Stimulated activated memory B cell treated with anti-CD40 and anti-IgM and Interleukin-4, amounts not matched to agents 10 μg/mL and 1 μg/mL and 100 μg/mL, for 72 hours (primary cell): Measurements from ENCODE around the gene SEC22C.
A peak's percentile ranks its signal among the peaks of the same experiment; 100 is the strongest.
"Not testable (repeated sequence)": the region's sequence is repeated elsewhere in the genome, so short reads cannot be mapped to it uniquely, and the experiment has no call there.

ENCODE experiments used
- ATAC-seq: fragments of 150-1000 bp; cut with Tn5 transposase; 2 replicates; pipeline ENCODE4 v1.10.0; 2021
- H3K27ac Mint-ChIP-seq: one replicate; pipeline ENCODE4 v1.8.0; 2022; ENCODE audit warnings: mild to moderate bottlenecking, mixed read lengths
- H3K27me3 Mint-ChIP-seq: one replicate; pipeline ENCODE4 v1.8.0; 2022; ENCODE audit warnings: mixed read lengths
- H3K36me3 Mint-ChIP-seq: one replicate; pipeline ENCODE4 v1.8.0; 2022; ENCODE audit warnings: mixed read lengths
- H3K4me1 Mint-ChIP-seq: one replicate; pipeline ENCODE4 v1.8.0; 2022; ENCODE audit warnings: mixed read lengths
- H3K4me3 Mint-ChIP-seq: one replicate; pipeline ENCODE4 v1.8.0; 2022; ENCODE audit warnings: mild to moderate bottlenecking, moderate library complexity, mixed read lengths
- H3K9me3 Mint-ChIP-seq: one replicate; pipeline ENCODE4 v1.8.0; 2022; ENCODE audit warnings: mixed read lengths

Gene SEC22C

DNA sequence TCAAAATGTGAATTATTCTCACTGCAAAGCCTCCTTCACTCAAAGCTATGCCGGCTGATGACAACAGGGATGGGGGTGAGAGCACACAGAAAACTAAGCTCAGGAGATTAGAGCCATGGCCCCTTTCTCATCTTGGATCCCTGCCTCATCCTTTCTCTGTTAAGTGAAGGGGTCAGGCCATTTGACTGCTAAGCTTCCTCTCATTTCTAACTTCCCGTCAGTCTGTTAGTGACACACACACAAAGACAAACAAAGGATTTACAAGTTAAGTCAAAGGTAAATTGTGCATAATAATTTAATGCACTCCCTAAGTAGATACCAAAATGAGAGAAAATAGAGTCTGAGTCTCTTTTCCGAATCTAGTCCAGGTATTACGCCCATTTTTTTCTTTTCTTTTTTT lies 10.0 kb upstream of the SEC22C start:
- ATAC-seq, result no peak
- Mint-ChIP-seq H3K9me3 (no peaks in the 10 kb centered on the region), H3K27ac (peak overlapping the region; percentile 95), H3K36me3 (peaks cover 28% of the 10 kb centered on the region), H3K27me3 (no peaks in the 10 kb centered on the region), H3K4me1 (peaks cover 29% of the 10 kb centered on the region), H3K4me3 (peak overlapping the region; percentile 91)

DNA sequence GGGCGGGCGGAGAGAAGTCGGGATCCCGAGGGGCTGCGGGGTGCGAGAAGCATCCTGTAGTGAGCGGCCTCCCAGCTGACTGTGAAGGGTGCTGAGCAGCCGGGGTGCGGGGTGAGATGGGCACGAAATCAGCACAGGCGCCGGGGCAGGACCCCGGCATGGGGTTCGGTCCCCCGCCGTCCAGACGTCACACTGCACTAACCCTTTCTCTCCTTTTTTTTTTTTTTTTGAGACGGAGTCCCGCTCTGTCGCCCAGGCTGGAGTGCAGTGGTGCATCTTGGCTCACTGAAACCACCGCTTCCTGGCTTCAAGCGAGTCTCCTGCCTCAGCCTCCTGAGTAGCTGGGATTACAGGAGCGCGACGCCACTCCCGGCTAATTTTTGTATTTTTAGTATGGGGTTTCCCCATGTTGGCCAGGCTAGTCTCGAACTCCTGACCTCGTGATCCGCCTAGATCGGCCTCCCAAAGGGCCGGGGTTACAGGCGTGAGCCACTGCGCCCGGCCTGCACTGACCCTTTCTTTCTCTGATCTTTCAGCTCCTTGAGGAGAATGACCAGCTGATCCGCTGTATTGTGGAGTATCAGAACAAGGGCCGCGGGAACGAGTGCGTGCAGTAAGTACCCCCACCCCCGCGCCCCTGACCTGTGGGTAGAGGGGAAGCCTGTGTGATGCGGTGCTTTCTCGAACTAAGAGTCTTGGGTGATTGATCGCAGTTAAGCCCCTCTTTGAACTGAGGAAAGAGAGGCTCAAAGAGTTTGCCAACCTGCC lies 9.4 kb upstream of the SEC22C start:
- Mint-ChIP-seq H3K27me3 (no peaks in the 10 kb centered on the region), H3K27ac (peak overlapping the region; percentile 95), H3K4me3 (peak overlapping the region; percentile 91), H3K9me3 (no peaks in the 10 kb centered on the region), H3K4me1 (peaks cover 29% of the 10 kb centered on the region), H3K36me3 (peaks cover 25% of the 10 kb centered on the region)
- ATAC-seq, result peak; percentile 40

DNA sequence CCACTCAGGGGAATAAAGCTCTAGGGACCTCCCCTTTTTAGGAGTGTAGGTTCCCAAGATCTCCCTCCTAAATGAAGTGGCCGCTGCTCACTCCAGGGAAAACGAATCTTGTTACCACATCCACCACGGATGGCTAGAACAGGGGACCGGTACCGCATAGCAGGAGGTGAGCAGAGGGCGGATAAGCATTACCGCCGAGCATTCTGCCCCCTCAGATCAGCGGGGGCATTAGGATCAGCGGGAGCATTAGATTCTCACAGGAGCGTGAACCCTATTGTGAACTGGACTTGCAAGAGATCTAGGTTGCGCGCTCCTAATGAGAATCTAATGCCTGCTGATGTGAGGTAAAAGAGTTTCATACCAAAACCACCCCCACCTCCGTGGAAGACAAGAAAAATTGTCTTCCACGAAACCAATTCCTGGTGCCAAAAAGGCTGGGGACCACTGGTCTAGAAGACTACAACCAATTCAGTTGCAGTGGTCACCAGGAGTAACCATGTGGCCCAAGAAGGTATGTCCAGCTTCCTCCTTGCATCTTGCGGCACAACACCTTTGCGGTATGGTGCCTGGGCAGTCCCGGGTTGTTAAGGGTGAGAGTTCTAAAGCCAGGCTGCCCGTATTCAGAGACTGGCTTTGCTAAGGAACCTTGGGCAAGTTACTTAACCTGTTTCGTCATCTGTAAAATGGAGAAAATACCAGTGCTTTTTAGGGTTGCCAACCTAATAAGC lies 7.8 kb upstream of the SEC22C start:
- Mint-ChIP-seq H3K27ac (peak overlapping the region; percentile 95), H3K27me3 (no peaks in the 10 kb centered on the region), H3K4me3 (peak overlapping the region; percentile 91), H3K4me1 (peaks cover 24% of the 10 kb centered on the region), H3K9me3 (no peaks in the 10 kb centered on the region), H3K36me3 (peaks cover 18% of the 10 kb centered on the region)
- no peak for ATAC-seq

DNA sequence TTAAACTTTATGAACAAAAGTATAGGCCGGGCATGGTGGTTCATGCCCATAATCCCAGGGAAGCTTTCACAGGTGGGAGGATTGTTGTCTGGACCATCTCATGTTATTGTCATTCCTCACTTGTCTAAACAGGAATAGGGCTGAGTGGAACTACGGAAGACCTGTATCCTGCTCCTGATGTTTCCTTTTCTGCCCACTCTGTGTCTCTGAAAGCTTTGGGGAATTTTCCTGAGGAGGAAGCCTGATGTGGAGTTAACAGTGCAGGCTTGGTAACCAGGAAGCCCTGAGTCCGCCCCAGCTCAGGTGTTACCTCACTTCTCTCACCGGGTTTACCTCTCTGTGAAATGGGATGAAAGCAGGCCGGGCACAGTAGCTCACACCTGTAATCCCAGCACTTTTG lies 6.9 kb upstream of the SEC22C start:
- no peaks in the 10 kb centered on the region for H3K9me3 Mint-ChIP-seq
- peaks cover 12% of the 10 kb centered on the region for H3K36me3 Mint-ChIP-seq
- H3K4me3 Mint-ChIP-seq, result no peak overlapping the region
- no peaks in the 10 kb centered on the region for H3K27me3 Mint-ChIP-seq
- no peak for ATAC-seq
- peaks cover 17% of the 10 kb centered on the region for H3K4me1 Mint-ChIP-seq
- H3K27ac Mint-ChIP-seq, result no peak overlapping the region

DNA sequence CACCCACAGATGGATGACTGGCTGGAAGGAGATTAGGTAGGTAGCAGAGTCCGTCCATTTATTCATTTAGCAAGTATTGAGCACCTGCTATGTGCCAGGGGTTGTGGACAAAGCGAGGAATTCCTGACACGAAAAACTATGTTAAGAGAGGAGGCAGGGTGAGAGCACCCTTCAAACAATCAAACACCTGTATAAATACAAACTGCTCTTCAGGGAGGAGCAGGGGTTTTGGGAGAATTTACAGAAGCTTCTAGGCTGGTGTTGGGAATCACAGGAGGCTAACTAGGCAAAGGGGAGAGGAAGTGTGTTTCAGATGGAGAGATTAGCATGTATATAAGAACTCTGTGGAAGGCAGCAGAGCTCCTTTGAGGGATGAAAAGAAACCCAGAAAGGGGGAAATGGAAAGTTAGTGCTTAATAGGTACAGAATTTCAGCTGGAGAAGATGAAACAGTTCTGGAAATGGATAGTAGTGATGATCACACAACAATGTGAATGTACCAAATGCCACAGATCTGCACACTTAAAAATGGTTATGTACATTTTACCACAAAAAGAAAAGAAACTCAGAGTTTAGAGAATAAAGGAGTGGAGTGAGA lies 805 bp upstream of the SEC22C start:
- Mint-ChIP-seq H3K36me3 (peaks cover 8% of the 10 kb centered on the region), H3K27ac (peak overlapping the region; percentile 89), H3K4me1 (peaks cover 41% of the 10 kb centered on the region), H3K9me3 (peaks cover 3% of the 10 kb centered on the region), H3K27me3 (no peaks in the 10 kb centered on the region), H3K4me3 (peak overlapping the region; percentile 96)
- ATAC-seq, result no peak

DNA sequence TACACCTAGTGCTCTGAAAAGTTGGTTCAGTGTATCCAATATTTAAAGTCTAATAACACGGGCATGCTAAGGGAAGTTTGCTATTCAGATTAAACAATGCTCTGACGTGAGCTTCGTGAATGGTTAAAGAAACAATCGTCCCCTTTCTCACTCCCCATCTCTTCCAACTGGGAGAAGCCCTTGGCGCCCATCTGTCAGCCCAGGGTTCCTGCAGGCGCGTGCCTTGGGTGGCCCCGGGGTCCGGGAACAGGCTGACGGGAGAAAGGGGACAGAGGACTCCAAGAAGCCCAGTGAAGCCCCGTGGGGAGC lies 413 bp downstream of the SEC22C start:
- Mint-ChIP-seq H3K9me3 (peaks cover 3% of the 10 kb centered on the region), H3K36me3 (peaks cover 19% of the 10 kb centered on the region), H3K4me1 (peaks cover 53% of the 10 kb centered on the region), H3K27ac (peak overlapping the region; percentile 89), H3K4me3 (peak overlapping the region; percentile 96), H3K27me3 (no peaks in the 10 kb centered on the region)
- ATAC-seq, result no peak

DNA sequence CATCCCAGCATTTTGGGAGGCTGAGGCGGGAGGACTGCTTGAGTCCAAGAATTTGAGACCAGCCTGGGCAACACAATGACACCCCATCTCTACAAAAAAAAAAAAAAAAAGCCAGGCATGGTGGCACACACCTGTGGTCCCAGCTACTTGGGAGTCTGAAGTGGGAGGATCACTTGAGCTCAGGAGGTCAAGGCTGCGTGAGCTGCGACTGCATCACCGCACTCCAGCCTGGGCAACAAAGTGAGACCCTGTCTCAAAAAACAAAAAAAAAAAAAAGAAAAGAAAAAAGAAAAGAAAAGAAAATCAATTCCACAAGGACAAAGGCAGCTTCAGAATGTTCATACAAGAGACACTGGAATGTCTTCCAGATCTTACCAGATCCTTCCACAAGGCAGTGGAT lies 2.4 kb downstream of the SEC22C start:
- Mint-ChIP-seq H3K36me3 (peaks cover 39% of the 10 kb centered on the region), H3K27ac (peak overlapping the region; percentile 89), H3K4me1 (peaks cover 59% of the 10 kb centered on the region)
- not testable (repeated sequence) for H3K27me3 Mint-ChIP-seq, ATAC-seq, H3K4me3 Mint-ChIP-seq, H3K9me3 Mint-ChIP-seq

DNA sequence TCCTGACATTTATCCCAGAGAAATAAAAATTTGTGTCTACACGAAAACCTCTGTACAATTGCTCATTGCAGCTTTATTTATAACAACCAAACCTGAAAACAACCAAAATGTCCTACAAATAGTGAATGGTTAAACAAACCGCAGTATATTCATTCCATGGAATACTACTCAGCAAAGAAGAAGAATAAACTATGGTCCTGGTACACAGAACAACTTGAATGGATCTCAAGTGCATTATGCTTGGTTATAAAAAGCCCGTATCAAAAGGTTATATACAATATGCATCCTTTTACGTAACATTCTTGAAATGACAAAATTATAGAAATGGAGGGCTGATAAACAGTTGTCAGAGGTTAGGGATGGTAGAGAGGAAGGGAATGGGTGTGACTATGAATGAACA lies 3.7 kb downstream of the SEC22C start:
- no peak for ATAC-seq
- H3K9me3 Mint-ChIP-seq, result peaks cover 7% of the 10 kb centered on the region
- peaks cover 55% of the 10 kb centered on the region for H3K4me1 Mint-ChIP-seq
- no peak overlapping the region for H3K27ac Mint-ChIP-seq
- no peaks in the 10 kb centered on the region for H3K27me3 Mint-ChIP-seq
- no peak overlapping the region for H3K4me3 Mint-ChIP-seq
- H3K36me3 Mint-ChIP-seq, result peaks cover 52% of the 10 kb centered on the region

DNA sequence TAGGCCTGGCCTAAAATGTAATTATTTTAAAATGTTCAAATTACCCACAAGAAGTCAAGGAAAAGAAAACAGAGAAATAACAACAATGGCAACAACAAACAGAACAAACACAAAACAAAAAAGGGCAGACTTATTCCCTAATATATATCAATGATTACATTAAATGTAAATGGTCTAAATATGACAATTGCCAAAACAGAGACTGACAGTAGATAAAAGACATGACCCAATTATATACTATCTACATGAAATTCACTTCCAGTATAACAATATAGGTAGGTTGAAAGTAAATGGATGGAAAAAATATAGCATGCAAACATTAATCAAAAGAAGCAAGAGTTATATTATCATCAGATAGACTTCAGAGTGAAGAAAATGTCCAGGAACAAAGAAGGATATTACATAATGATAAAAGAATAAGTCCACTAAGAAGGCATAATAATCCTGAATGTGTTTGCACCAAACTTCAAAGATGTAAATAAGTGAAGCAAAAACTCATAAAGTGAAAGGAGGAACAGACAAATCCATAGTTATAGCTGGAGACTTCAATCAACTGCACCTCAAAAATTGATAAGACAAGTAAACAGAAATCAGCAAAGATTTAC lies 6.5 kb downstream of the SEC22C start:
- H3K9me3 Mint-ChIP-seq, result peaks cover 7% of the 10 kb centered on the region
- peaks cover 57% of the 10 kb centered on the region for H3K36me3 Mint-ChIP-seq
- H3K27me3 Mint-ChIP-seq, result no peaks in the 10 kb centered on the region
- H3K4me3 Mint-ChIP-seq, result no peak overlapping the region
- ATAC-seq, result no peak
- no peak overlapping the region for H3K27ac Mint-ChIP-seq
- H3K4me1 Mint-ChIP-seq, result peaks cover 32% of the 10 kb centered on the region

DNA sequence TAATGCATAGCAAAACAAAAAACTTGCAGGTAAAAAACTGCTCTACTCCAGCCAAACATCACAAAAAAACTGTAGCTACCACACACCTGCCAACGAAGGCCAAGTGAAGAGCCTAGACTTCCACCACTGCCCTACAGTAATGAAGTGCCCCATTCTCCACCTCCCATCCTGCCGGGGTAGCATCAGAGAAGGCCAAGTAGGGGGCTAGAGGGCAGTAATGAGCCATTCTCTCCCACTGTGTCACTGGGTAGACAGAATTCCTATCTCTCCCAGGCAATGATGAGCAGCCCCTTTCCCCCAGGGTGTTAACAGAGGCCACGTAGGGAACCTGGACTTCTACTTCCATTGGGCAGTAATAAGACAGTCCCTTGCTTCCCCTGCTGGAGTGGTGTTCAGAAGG lies 9.5 kb downstream of the SEC22C start:
- no peak for ATAC-seq
- Mint-ChIP-seq H3K36me3 (peaks cover 70% of the 10 kb centered on the region), H3K4me3 (no peak overlapping the region), H3K9me3 (peaks cover 4% of the 10 kb centered on the region), H3K27ac (no peak overlapping the region), H3K27me3 (no peaks in the 10 kb centered on the region), H3K4me1 (peaks cover 15% of the 10 kb centered on the region)

DNA sequence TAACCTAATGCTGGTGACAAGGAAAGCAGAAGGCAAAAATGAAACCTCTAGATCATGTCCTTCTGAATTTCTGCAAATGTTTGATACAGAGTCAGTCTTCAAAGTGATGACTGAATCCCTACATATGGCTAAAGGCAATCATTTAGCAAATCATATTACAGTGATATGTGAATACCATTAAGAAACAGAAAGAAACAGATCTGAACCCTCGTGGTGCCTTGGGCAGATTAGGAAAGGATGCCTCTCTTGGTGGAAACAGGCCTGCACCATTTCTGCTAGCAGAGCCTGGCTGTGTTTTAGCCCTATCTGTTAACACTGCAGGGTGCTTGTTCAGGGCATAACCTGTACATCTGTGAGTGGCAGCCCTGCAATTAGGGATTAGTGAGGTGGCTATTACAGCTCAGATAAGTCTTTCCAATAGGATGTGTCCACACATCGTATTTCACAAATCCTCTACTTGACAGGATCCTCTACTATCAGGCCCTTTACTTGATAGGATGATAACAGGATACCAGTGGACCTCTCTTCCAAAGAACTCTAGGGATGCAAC lies 12.1 kb downstream of the SEC22C start:
- no peak overlapping the region for H3K27ac Mint-ChIP-seq
- H3K4me3 Mint-ChIP-seq, result no peak overlapping the region
- no peak for ATAC-seq
- no peaks in the 10 kb centered on the region for H3K27me3 Mint-ChIP-seq
- H3K9me3 Mint-ChIP-seq, result peaks cover 4% of the 10 kb centered on the region
- peaks cover 63% of the 10 kb centered on the region for H3K36me3 Mint-ChIP-seq
- H3K4me1 Mint-ChIP-seq, result no peaks in the 10 kb centered on the region

DNA sequence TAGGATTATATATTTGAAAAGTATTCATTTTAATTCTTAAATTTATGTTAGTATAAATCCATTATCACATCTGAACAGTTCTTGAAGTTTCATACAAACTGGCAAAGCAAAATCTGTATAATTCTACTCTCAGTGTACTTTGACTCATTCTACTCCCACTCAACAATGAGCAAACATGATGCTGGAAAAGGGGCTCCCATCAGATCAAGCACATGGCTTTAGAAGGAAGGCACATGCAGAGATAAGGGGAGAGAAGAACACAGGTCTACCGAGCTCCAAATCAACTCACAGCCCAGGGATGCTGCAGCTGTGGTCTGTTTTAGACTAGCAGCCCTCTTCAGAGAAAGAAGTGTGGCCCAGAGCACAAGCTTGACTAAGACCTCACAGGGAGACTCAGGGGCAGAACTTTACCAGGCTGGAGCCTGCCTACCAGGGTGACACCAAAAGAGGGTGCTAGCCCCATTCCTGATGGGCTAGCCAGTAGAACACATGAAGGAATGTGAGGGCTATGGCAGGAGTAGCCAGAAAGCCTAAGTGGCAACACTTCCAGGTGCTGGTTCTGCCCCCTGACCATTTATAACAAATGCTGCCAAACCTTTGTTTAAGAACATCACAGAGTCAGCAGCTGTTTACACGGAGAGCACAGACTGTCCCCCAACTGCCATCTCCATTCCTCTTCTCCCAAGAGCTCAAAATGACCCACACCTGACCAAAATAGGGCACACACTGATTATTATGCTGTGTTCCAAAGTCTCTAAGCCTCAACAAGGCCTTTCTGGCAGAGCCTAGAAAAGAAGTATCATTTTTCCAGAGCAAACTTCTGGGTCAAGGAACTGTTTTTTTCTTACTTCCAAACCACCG lies 19.5 kb downstream of the SEC22C start:
- no peaks in the 10 kb centered on the region for H3K27me3 Mint-ChIP-seq
- H3K4me1 Mint-ChIP-seq, result no peaks in the 10 kb centered on the region
- no peak for ATAC-seq
- H3K9me3 Mint-ChIP-seq, result no peaks in the 10 kb centered on the region
- no peak overlapping the region for H3K27ac Mint-ChIP-seq
- peaks cover 52% of the 10 kb centered on the region for H3K36me3 Mint-ChIP-seq
- H3K4me3 Mint-ChIP-seq, result no peak overlapping the region

DNA sequence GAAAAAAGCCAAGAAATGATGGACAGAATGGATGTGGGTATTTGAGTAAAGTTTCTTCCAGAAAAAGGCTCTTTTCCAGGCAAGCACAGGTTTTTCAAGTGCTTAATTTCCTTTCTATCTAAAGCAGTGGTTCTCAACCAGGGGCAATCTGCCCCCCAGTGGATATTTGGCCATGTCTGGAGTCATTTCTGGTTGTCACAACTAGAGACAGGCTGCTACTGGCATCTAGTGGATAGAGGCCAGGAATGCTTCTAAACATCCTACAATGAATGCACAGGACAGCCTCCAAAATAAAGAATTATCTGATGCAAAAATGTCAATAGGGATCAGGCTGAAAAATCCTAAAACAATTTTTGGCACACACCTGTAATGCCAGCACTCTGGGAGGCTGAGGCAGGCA lies 23.9 kb downstream of the SEC22C start:
- no peak overlapping the region for H3K27ac Mint-ChIP-seq
- no peak overlapping the region for H3K4me3 Mint-ChIP-seq
- H3K9me3 Mint-ChIP-seq, result no peaks in the 10 kb centered on the region
- H3K27me3 Mint-ChIP-seq, result no peaks in the 10 kb centered on the region
- H3K4me1 Mint-ChIP-seq, result peaks cover 5% of the 10 kb centered on the region
- no peak for ATAC-seq
- H3K36me3 Mint-ChIP-seq, result peaks cover 46% of the 10 kb centered on the region

DNA sequence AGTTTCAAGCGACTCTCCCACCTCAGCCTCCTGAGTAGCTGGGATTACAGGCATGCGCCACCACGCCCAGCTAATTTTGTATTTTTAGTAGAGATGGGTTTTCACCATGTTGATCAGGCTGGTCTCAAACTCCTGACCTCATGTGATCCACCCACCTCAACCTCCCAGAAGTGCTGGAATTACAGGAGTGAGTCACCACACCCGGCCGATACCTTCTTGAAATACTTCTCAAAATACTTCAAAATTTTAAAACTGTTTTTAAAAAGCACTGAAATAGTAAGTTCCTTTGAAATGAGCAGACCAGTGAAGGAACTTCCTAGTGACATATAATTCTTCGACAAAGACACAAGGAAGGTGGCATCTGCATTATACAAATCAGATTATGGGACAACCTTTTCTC lies 24.9 kb downstream of the SEC22C start:
- H3K4me3 Mint-ChIP-seq, result not testable (repeated sequence)

More for the DNA sequence above, 24.9 kb downstream of the SEC22C start:
- peaks cover 51% of the 10 kb centered on the region for H3K36me3 Mint-ChIP-seq
- not testable (repeated sequence) for H3K27me3 Mint-ChIP-seq, H3K9me3 Mint-ChIP-seq, H3K4me1 Mint-ChIP-seq, H3K27ac Mint-ChIP-seq, ATAC-seq
